ENCODE data around the gene RIN3.

GRCh38 chr14:92579244-92579936 lies 65.8 kb downstream of the RIN3 start:
- TF ChIP-seq CTCF (IDR thresholded peaks at IDR 0.05) (no peak), POLR2A (IDR thresholded peaks at IDR 0.05) (no peak)
